ENCODE data around the gene DCST2. TPM values are rescaled to one million over a fixed set of nuclear protein-coding genes. Genes with fewer than 3 reads are reported as not detected.

Gene DCST2
- total RNA-seq, 4 donors from 2014 or later = 0.90 to 4.2 (median 1.7) TPM

GRCh38 chr1:155010211-155010918 lies 23.2 kb downstream of the DCST2 start:
- H3K27ac ChIP-seq = peak overlapping the region; percentile 74 to 99 (median 94)
- WGBS, 2 donors = 35 to 42% methylated on average over 11 of the region's 11 CpGs

GRCh38 chr1:155009742-155010141 lies 23.8 kb downstream of the DCST2 start:
- H3K27me3 ChIP-seq = no peaks in the 10 kb centered on the region
- peaks cover 0 to 93% (median 83%) of the 10 kb centered on the region in 4 donors for H3K4me1 ChIP-seq
- peak overlapping the region in 3 of 4 donors; percentile 88 to 99 (median 99) for H3K27ac ChIP-seq
- TF ChIP-seq EP300 (IDR thresholded peaks at IDR 0.05) (no peak), CTCF (IDR thresholded peaks at IDR 0.05) (no peak), POLR2A (IDR thresholded peaks at IDR 0.05) (no peak)
- no peaks in the 10 kb centered on the region for H3K9me3 ChIP-seq
- peak overlapping the region in 3 of 4 donors; percentile 5 to 50 (median 34) for H3K4me3 ChIP-seq
- DNase-seq (ENCODE audit: low spot score in 2 of 2) = no peak
- peaks cover 0 to 4% (median 0%) of the 10 kb centered on the region in 3 donors for H3K36me3 ChIP-seq
- WGBS, 2 donors = 81 to 85% methylated on average over 5 of the region's 5 CpGs

More at GRCh38 chr1:155010211-155010918, 23.2 kb downstream of the DCST2 start:
- Histone ChIP-seq H3K9me3 (no peaks in the 10 kb centered on the region), H3K4me3 (peak overlapping the region in 3 of 4 donors; percentile 5 to 50 (median 34)), H3K27me3 (no peaks in the 10 kb centered on the region), H3K36me3 (peaks cover 0 to 11% (median 0%) of the 10 kb centered on the region in 3 donors), H3K4me1 (peaks cover 0 to 87% (median 77%) of the 10 kb centered on the region in 4 donors)
- TF ChIP-seq POLR2A (IDR thresholded peaks at IDR 0.05) (no peak), EP300 (IDR thresholded peaks at IDR 0.05) (no peak)
- DNase-seq (ENCODE audit: low spot score in 2 of 2) = no peak

GRCh38 chr1:155009221-155009711 lies 24.3 kb downstream of the DCST2 start:
- no peak for DNase-seq (ENCODE audit: low spot score in 2 of 2)
- Histone ChIP-seq H3K27ac (peak overlapping the region; percentile 72 to 99 (median 94)), H3K27me3 (no peaks in the 10 kb centered on the region), H3K9me3 (no peaks in the 10 kb centered on the region), H3K36me3 (no peaks in the 10 kb centered on the region), H3K4me3 (peak overlapping the region; percentile 13 to 50 (median 28)), H3K4me1 (peaks cover 0 to 98% (median 87%) of the 10 kb centered on the region in 4 donors)
- WGBS, 2 donors = 66 to 70% methylated on average over 6 to 10 of the region's 12 CpGs
- TF ChIP-seq POLR2A (IDR thresholded peaks at IDR 0.05) (no peak), CTCF (IDR thresholded peaks at IDR 0.05) (no peak), EP300 (IDR thresholded peaks at IDR 0.05) (no peak)

GRCh38 chr1:155008015-155008941 lies 25.3 kb downstream of the DCST2 start:
- DNase-seq (ENCODE audit: low spot score in 2 of 2) = no peak
- no peaks in the 10 kb centered on the region for H3K36me3 ChIP-seq
- peak overlapping the region; percentile 13 to 50 (median 28) for H3K4me3 ChIP-seq
- WGBS, 2 donors = 40 to 46% methylated on average over 15 to 16 of the region's 16 CpGs
- peak overlapping the region; percentile 72 to 99 (median 94) for H3K27ac ChIP-seq
- no peaks in the 10 kb centered on the region for H3K9me3 ChIP-seq
- peaks cover 0 to 95% (median 85%) of the 10 kb centered on the region in 4 donors for H3K4me1 ChIP-seq
- TF ChIP-seq EP300 (IDR thresholded peaks at IDR 0.05) = no peak
- TF ChIP-seq POLR2A (IDR thresholded peaks at IDR 0.05) = no peak
- TF ChIP-seq CTCF (IDR thresholded peaks at IDR 0.05) = no peak
- H3K27me3 ChIP-seq = no peaks in the 10 kb centered on the region

- TF ChIP-seq POLR2A (IDR thresholded peaks at IDR 0.05) (no peak), CTCF (IDR thresholded peaks at IDR 0.05) (no peak), EP300 (IDR thresholded peaks at IDR 0.05) (no peak)
- H3K36me3 ChIP-seq = no peaks in the 10 kb centered on the region
- H3K27ac ChIP-seq = peak overlapping the region; percentile 72 to 99 (median 94)
- no peaks in the 10 kb centered on the region for H3K9me3 ChIP-seq
- H3K27me3 ChIP-seq = no peaks in the 10 kb centered on the region
- no peak for DNase-seq (ENCODE audit: low spot score in 2 of 2)
- 43 to 63% methylated on average over 5 to 6 of the region's 6 CpGs for WGBS, 2 donors
- H3K4me3 ChIP-seq = peak overlapping the region in 1 of 4 donors; percentile 50
- H3K4me1 ChIP-seq = peaks cover 0 to 86% (median 76%) of the 10 kb centered on the region in 4 donors
Observed at GRCh38 chr1:155007251-155007828, 26.2 kb downstream of the DCST2 start.
